H9 (cell line): ENCODE data around the gene MOB3A. TPM values are rescaled to one million over a fixed set of nuclear protein-coding genes. Genes with fewer than 3 reads are reported as not detected.

ENCODE experiments used
- DNase-seq: peaks from one replicate; pipeline ENCODE4 v3.0.0-alpha.2; 2017
- H2AFZ ChIP-seq: one replicate; pipeline ENCODE4 v1.6.1; 2013; ENCODE audit warnings: mild to moderate bottlenecking, low read length, control low read depth, moderate library complexity
- H2AK5ac ChIP-seq: 2 replicates; pipeline ENCODE4 v1.6.1; 2013; ENCODE audit warnings: low read length, control low read depth, mixed read lengths; ENCODE audit not compliant: insufficient read length
- H2BK120ac ChIP-seq: one replicate; pipeline ENCODE4 v1.6.1; 2013; ENCODE audit warnings: low read depth, mild to moderate bottlenecking, low read length, control low read depth, inconsistent platforms; ENCODE audit not compliant: poor library complexity, severe bottlenecking
- H2BK12ac ChIP-seq: 2 replicates; pipeline ENCODE4 v1.6.1; 2013; ENCODE audit warnings: low read length, control low read depth, mixed read lengths, low read depth; ENCODE audit not compliant: insufficient read length
- H2BK15ac ChIP-seq: 2 replicates; pipeline ENCODE4 v1.6.1; 2013; ENCODE audit warnings: low read depth, low read length, control low read depth
- H2BK20ac ChIP-seq: one replicate; pipeline ENCODE4 v1.6.1; 2013; ENCODE audit warnings: low read depth, mild to moderate bottlenecking, low read length, control low read depth, inconsistent platforms; ENCODE audit not compliant: poor library complexity, severe bottlenecking
- H2BK5ac ChIP-seq: 2 replicates; pipeline ENCODE4 v1.6.1; 2013; ENCODE audit warnings: low read length, control low read depth, mixed read lengths; ENCODE audit not compliant: insufficient read length
- H3K14ac ChIP-seq: 2 replicates; pipeline ENCODE4 v1.6.1; 2013; ENCODE audit warnings: low read length, control low read depth; ENCODE audit not compliant: insufficient read depth
- H3K18ac ChIP-seq: 2 replicates; pipeline ENCODE4 v1.6.1; 2013; ENCODE audit warnings: low read depth, mild to moderate bottlenecking, mixed read lengths, low read length, control low read depth; ENCODE audit not compliant: insufficient read length
- H3K23ac ChIP-seq: 2 replicates; pipeline ENCODE4 v1.6.1; 2013; ENCODE audit warnings: low read length, control low read depth, mixed read lengths, low read depth; ENCODE audit not compliant: insufficient read length
- H3K23me2 ChIP-seq: 2 replicates; pipeline ENCODE4 v1.6.1; 2013; ENCODE audit warnings: low read depth, mild to moderate bottlenecking, mixed read lengths, low read length, control low read depth; ENCODE audit not compliant: insufficient read length, poor library complexity, severe bottlenecking
- H3K27ac ChIP-seq: 2 replicates; pipeline ENCODE4 v1.5.1; 2013; ENCODE audit warnings: low read length, control low read depth, mixed read lengths, low read depth; ENCODE audit not compliant: insufficient read length
- H3K27me3 ChIP-seq: 2 replicates; pipeline ENCODE4 v1.6.1; 2013; ENCODE audit warnings: low read length, control low read depth, inconsistent platforms; ENCODE audit not compliant: insufficient read depth
- H3K4ac ChIP-seq: 2 replicates; pipeline ENCODE4 v1.6.1; 2013; ENCODE audit warnings: low read depth, mild to moderate bottlenecking, control low read depth, inconsistent platforms, low read length, moderate library complexity
- H3K4me1 ChIP-seq: 2 replicates; pipeline ENCODE4 v1.6.1; 2013; ENCODE audit warnings: low read length, control low read depth, inconsistent platforms; ENCODE audit not compliant: insufficient read depth
- H3K4me2 ChIP-seq: 2 replicates; pipeline ENCODE4 v1.6.1; 2013; ENCODE audit warnings: low read length, control low read depth, mixed read lengths; ENCODE audit not compliant: insufficient read length, insufficient read depth
- H3K56ac ChIP-seq: 2 replicates; pipeline ENCODE4 v1.6.1; 2013; ENCODE audit warnings: low read depth, mild to moderate bottlenecking, mixed read lengths, low read length, control low read depth; ENCODE audit not compliant: insufficient read length
- H3K79me1 ChIP-seq: 2 replicates; pipeline ENCODE4 v1.6.1; 2013; ENCODE audit warnings: low read depth, mild to moderate bottlenecking, moderate library complexity, low read length, control low read depth, inconsistent platforms; ENCODE audit not compliant: insufficient read depth, poor library complexity, severe bottlenecking
- H3K79me2 ChIP-seq: 2 replicates; pipeline ENCODE4 v1.6.1; 2013; ENCODE audit warnings: low read length, control low read depth, inconsistent platforms; ENCODE audit not compliant: insufficient read depth
- H3K9ac ChIP-seq: 2 replicates; pipeline ENCODE4 v1.6.1; 2013; ENCODE audit warnings: low read length, control low read depth, mixed read lengths; ENCODE audit not compliant: insufficient read length; ENCODE audit errors: extremely low read depth
- H3K9me3 ChIP-seq: one replicate; pipeline ENCODE4 v1.6.1; 2013; ENCODE audit warnings: low read depth, low read length, inconsistent platforms; ENCODE audit not compliant: control insufficient read depth
- H3T11ph ChIP-seq: one replicate; pipeline ENCODE4 v1.6.1; 2013; ENCODE audit warnings: mild to moderate bottlenecking, low read length, control low read depth, inconsistent platforms
- H4K20me1 ChIP-seq: one replicate; pipeline ENCODE4 v1.6.1; 2013; ENCODE audit not compliant: control insufficient read depth, insufficient read length, insufficient read depth
- H4K5ac ChIP-seq: 2 replicates; pipeline ENCODE4 v1.6.1; 2013; ENCODE audit warnings: low read depth, mild to moderate bottlenecking, mixed read lengths, low read length, control low read depth; ENCODE audit not compliant: insufficient read length
- H4K8ac ChIP-seq: replicated peaks from 2 replicates; pipeline ENCODE4 v1.6.1; 2013; ENCODE audit warnings: low read length, control low read depth, mixed read lengths, low read depth; ENCODE audit not compliant: insufficient read length
- H4K91ac ChIP-seq: 2 replicates; pipeline ENCODE4 v1.6.1; 2013; ENCODE audit warnings: low read depth, mild to moderate bottlenecking, moderate library complexity, mixed read lengths, low read length, control low read depth; ENCODE audit not compliant: insufficient read length
- H3K27ac Mint-ChIP-seq, 3 experiments: 2 replicates in 2 of 3; 3 replicates in 1 of 3; pipeline ENCODE4 v1.8.0; 2020 to 2021; ENCODE audit warnings: mixed read lengths in 3 of 3, mild to moderate bottlenecking in 1 of 3, moderate library complexity in 1 of 3
- H3K27me3 Mint-ChIP-seq: 2 replicates; pipeline ENCODE4 v1.8.0; 2021; ENCODE audit warnings: low read depth, mild to moderate bottlenecking, moderate library complexity, mixed read lengths
- H3K36me3 Mint-ChIP-seq, 3 experiments: 2 replicates in 2 of 3; 3 replicates in 1 of 3; pipeline ENCODE4 v1.8.0; 2020 to 2021; ENCODE audit warnings: low read depth in 3 of 3, mixed read lengths in 3 of 3; ENCODE audit not compliant: insufficient read depth in 1 of 3
- H3K4me1 Mint-ChIP-seq, 2 experiments: 2 replicates each; pipeline ENCODE4 v1.8.0; 2020; ENCODE audit warnings: mixed read lengths in 2 of 2
- H3K4me3 Mint-ChIP-seq, 2 experiments: 2 replicates in 1 of 2; 3 replicates in 1 of 2; pipeline ENCODE4 v1.8.0; 2020 to 2021; ENCODE audit warnings: mild to moderate bottlenecking in 2 of 2, mixed read lengths in 2 of 2, moderate library complexity in 1 of 2
- H3K9me3 Mint-ChIP-seq, 2 experiments: 2 replicates in 1 of 2; 3 replicates in 1 of 2; pipeline ENCODE4 v1.8.0; 2020; ENCODE audit warnings: mild to moderate bottlenecking in 2 of 2, mixed read lengths in 2 of 2, moderate library complexity in 1 of 2
- WGBS: extraction: QIAGEN DNeasy Blood & Tissue Kit; methylation state at CpG from one replicate; pipeline ENCODE4 v1.1.7; 2013; ENCODE audit warnings: missing lambda C conversion rate, low lambda C conversion rate, mixed read lengths; ENCODE audit not compliant: insufficient read length; ENCODE audit errors: extremely low coverage; 5-methylcytosine and 5-hydroxymethylcytosine counted together
- total RNA-seq: library from RNA; stranded (reverse); gene quantifications from 2 replicates; pipeline ENCODE4 v1.2.1, GENCODE V29; 2021
- TF ChIP-seq, protein P1 (sequence below): fragments of 200-600 bp; sonication (generic); conservative IDR thresholded peaks from 3 replicates; pipeline ENCODE4 v1.8.0; 2021; ENCODE audit warnings: antibody characterized with exemption, mild to moderate bottlenecking

MOB3A gene
- total RNA-seq, 1 experiment from 2014 or later, result 11.5 TPM

DNA sequence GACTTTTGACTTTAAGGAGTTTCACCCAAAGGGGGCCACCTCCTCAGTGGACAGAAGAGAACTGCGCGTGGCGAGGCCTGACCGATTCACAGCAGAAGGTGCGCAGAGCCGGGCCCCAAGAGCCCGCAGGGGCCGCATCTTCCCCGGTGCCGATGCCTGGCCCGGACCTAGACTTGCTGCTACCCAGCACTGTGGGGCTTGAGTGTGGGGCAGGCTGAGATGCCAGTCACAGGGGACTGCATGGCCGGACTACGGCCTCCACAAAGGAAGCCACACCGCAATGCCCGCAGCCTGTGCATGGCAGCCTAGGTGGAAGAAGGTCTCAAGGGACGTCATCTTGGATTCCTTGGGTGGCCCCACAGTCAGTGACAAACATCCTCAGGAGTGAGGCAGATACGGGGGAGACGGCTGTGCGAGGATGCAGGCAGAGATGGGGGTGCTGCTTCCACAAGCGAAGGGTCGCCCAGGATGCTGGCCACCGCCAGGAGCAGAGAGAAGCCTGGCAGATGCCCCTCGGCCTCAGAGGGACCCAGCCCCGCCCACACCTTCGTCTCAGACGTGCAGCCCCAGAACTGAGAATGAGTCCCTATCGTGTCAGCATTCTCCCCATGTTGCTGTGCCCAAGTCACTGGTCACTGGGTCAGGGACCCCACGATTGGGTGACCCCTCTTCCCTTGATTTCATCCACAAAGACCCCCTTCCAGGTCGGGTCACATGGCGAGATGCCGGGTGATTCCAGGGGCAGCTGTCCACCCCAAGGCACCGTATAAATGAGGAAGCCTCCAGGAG lies 16.9 kb downstream of the MOB3A start:
- Mint-ChIP-seq H3K4me3 (no peak overlapping the region), H3K36me3 (peaks cover 0 to 14% (median 5%) of the 10 kb centered on the region in 3 experiments; a peak in 3 of 7 replicates), H3K27me3 (no peaks in the 10 kb centered on the region), H3K9me3 (no peaks in the 10 kb centered on the region), H3K4me1 (no peaks in the 10 kb centered on the region), H3K27ac (no peak overlapping the region; a peak in 1 of 7 replicates)
- H3K23me2 ChIP-seq, result no peaks in the 10 kb centered on the region
- no peak overlapping the region for H3T11ph ChIP-seq
- H3K56ac ChIP-seq, result no peak overlapping the region
- TF ChIP-seq, protein P1, sequence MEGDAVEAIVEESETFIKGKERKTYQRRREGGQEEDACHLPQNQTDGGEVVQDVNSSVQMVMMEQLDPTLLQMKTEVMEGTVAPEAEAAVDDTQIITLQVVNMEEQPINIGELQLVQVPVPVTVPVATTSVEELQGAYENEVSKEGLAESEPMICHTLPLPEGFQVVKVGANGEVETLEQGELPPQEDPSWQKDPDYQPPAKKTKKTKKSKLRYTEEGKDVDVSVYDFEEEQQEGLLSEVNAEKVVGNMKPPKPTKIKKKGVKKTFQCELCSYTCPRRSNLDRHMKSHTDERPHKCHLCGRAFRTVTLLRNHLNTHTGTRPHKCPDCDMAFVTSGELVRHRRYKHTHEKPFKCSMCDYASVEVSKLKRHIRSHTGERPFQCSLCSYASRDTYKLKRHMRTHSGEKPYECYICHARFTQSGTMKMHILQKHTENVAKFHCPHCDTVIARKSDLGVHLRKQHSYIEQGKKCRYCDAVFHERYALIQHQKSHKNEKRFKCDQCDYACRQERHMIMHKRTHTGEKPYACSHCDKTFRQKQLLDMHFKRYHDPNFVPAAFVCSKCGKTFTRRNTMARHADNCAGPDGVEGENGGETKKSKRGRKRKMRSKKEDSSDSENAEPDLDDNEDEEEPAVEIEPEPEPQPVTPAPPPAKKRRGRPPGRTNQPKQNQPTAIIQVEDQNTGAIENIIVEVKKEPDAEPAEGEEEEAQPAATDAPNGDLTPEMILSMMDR, result no peak
- no peak overlapping the region for H2AK5ac ChIP-seq
- H2BK12ac ChIP-seq, result no peak overlapping the region
- H3K4ac ChIP-seq, result no peak overlapping the region
- H3K4me2 ChIP-seq, result no peak overlapping the region
- H4K91ac ChIP-seq, result no peak overlapping the region
- no peaks in the 10 kb centered on the region for H3K9me3 ChIP-seq
- H2BK15ac ChIP-seq, result no peak overlapping the region
- H3K18ac ChIP-seq, result no peak overlapping the region
- no peak overlapping the region for H3K23ac ChIP-seq
- H3K4me1 ChIP-seq, result no peaks in the 10 kb centered on the region
- H2BK20ac ChIP-seq, result no peak overlapping the region
- H3K27me3 ChIP-seq, result no peaks in the 10 kb centered on the region
- no peak overlapping the region for H2AFZ ChIP-seq
- no peak overlapping the region for H3K27ac ChIP-seq
- no peaks in the 10 kb centered on the region for H3K79me1 ChIP-seq
- no peak overlapping the region for H3K9ac ChIP-seq
- H4K20me1 ChIP-seq, result no peaks in the 10 kb centered on the region
- H2BK5ac ChIP-seq, result no peak overlapping the region
- DNase-seq, result no peak
- H3K14ac ChIP-seq, result no peak overlapping the region
- H4K8ac ChIP-seq, result no peak overlapping the region
- no peak overlapping the region for H4K5ac ChIP-seq
- no peaks in the 10 kb centered on the region for H3K79me2 ChIP-seq
- H2BK120ac ChIP-seq, result no peak overlapping the region
- no CpG with 5 or more reads among the region's 32 CpGs for WGBS
